Caco-2 (cell line): Measurements from ENCODE around the gene FOXO4. TPM values are rescaled to one million over a fixed set of nuclear protein-coding genes. Genes with fewer than 3 reads are reported as not detected.

Experiments
- BruUV-seq: library from RNA; stranded (reverse); fragments of 400-500 nt; replicated peaks from 2 replicates; lab custom pipeline; 2021; lab: Mats Ljungman, UMichigan
- CTCF ChIA-PET: fragments of 300-600 bp; sonication (Branson Sonifier 250); formaldehyde crosslinking; loops from one replicate; lab custom pipeline; 2022; ENCODE audit warnings: antibody characterized with exemption; lab: Charles Lee
- POLR2A ChIA-PET: fragments of 300-600 bp; sonication (Branson Sonifier 250); formaldehyde crosslinking; loops from one replicate; lab custom pipeline; 2022; ENCODE audit warnings: antibody characterized with exemption; lab: Charles Lee
- DNase-seq, 2 experiments: peaks; one replicate each; pipeline versions ENCODE4 v3.0.0 to v3.0.0-alpha.2; 2020 to 2022
- H3K27me3 ChIP-seq: replicated peaks from 2 replicates; pipeline ENCODE4 v1.6.0; 2011; ENCODE audit warnings: low read length; ENCODE audit not compliant: control insufficient read depth, insufficient read depth
- H3K36me3 ChIP-seq: 2 replicates; pipeline ENCODE4 v1.5.1; 2011; ENCODE audit warnings: low read length; ENCODE audit not compliant: control insufficient read depth, insufficient read depth
- H3K4me1 ChIP-seq: fragments of 250-450 bp; sonication (Bioruptor Pico); 2 replicates; pipeline ENCODE4 v1.5.1; 2020; ENCODE audit warnings: mild to moderate bottlenecking
- H3K4me3 ChIP-seq: 2 replicates; pipeline ENCODE4 v1.5.1; 2011; ENCODE audit warnings: low read depth, mild to moderate bottlenecking, control low read depth, low read length
- H3K9me3 ChIP-seq: fragments of 250-450 bp; sonication (Bioruptor Pico); 2 replicates; pipeline ENCODE4 v1.5.1; 2020; ENCODE audit warnings: mild to moderate bottlenecking, moderate library complexity
- H3K27ac Mint-ChIP-seq: one replicate; pipeline ENCODE4 v1.8.0; 2022; ENCODE audit warnings: mixed read lengths; ENCODE audit not compliant: unreplicated experiment
- H3K27me3 Mint-ChIP-seq: one replicate; pipeline ENCODE4 v1.8.0; 2022; ENCODE audit warnings: mixed read lengths; ENCODE audit not compliant: insufficient read depth, unreplicated experiment
- H3K36me3 Mint-ChIP-seq: one replicate; pipeline ENCODE4 v1.8.0; 2022; ENCODE audit warnings: mild to moderate bottlenecking, mixed read lengths; ENCODE audit not compliant: insufficient read depth, unreplicated experiment
- H3K4me1 Mint-ChIP-seq: one replicate; pipeline ENCODE4 v1.8.0; 2022; ENCODE audit warnings: low read depth, mixed read lengths; ENCODE audit not compliant: unreplicated experiment
- H3K4me3 Mint-ChIP-seq: one replicate; pipeline ENCODE4 v1.8.0; 2022; ENCODE audit warnings: mild to moderate bottlenecking, moderate library complexity, mixed read lengths; ENCODE audit not compliant: unreplicated experiment
- H3K9me3 Mint-ChIP-seq: one replicate; pipeline ENCODE4 v1.8.0; 2022; ENCODE audit warnings: mixed read lengths; ENCODE audit not compliant: unreplicated experiment
- intact Hi-C: fragments of 100-400 bp; cut with micrococcal nuclease; formaldehyde crosslinking; loops from one replicate; pipeline ENCODE4 v1.10.0; 2022; ENCODE audit not compliant: unreplicated experiment
- total RNA-seq: library from RNA; stranded (reverse); gene quantifications from 2 replicates; pipeline ENCODE4 v1.2.3, GENCODE V29; 2022
- TF ChIP-seq, protein P1 (sequence below), 2 experiments: fragments of 200-600 bp in 1 of 2; IDR thresholded peaks; 1 replicate in 1 of 2; 2 replicates in 1 of 2; pipeline versions ENCODE4 v1.5.1 to v1.8.0; 2011 to 2022; ENCODE audit warnings: antibody characterized with exemption in 1 of 2, control low read depth in 1 of 2, inconsistent platforms in 1 of 2, low read depth in 1 of 2, low read length in 1 of 2, mild to moderate bottlenecking in 1 of 2, moderate library complexity in 1 of 2; ENCODE audit not compliant: insufficient read depth in 1 of 2, severe bottlenecking in 1 of 2, unreplicated experiment in 1 of 2

FOXO4 gene
- total RNA-seq, 1 experiment from 2014 or later, result 17.4 TPM

DNA sequence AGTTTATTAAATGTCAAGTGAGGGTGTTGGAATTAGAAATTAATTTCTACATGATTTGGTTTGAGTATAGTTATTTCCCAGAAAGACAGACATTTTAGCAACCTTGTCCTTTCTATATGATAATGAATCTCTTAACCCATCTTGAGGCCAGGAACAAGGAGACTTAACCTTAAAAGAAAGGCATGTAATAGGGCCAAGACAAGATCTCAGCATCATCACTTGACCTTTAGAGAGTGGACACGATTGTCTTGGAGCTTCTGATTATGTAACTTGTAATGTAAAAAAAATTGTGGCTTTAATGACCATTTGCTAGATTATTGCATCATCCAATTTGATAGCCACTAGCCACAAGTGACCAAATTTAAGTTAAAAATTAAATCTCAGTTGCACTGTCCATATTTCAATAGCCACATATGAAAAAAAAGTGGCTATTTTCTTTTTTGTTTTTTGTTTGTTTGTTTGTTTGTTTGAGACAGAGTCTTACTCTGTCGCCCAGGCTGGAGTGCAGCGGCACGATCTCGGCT lies 13.5 kb upstream of the FOXO4 start:
- H3K27ac Mint-ChIP-seq, result no peak overlapping the region
- peaks cover 16% of the 10 kb centered on the region for H3K4me1 ChIP-seq
- ChIA-PET POLR2A (interaction anchor here (1.0 kb wide), 1 partner anchor 100 kb away, joined by 3 read pairs; no protein-coding TSS in a partner anchor), CTCF (no interaction called here)
- no peaks in the 10 kb centered on the region for H3K9me3 Mint-ChIP-seq
- H3K4me3 Mint-ChIP-seq, result no peak overlapping the region
- H3K4me3 ChIP-seq, result no peak overlapping the region
- H3K36me3 ChIP-seq, result no peaks in the 10 kb centered on the region
- DNase-seq, result no peak
- peaks cover 10% of the 10 kb centered on the region for H3K4me1 Mint-ChIP-seq
- H3K36me3 Mint-ChIP-seq, result no peaks in the 10 kb centered on the region
- no peaks in the 10 kb centered on the region for H3K27me3 ChIP-seq
- intact Hi-C loops, result no loop called here
- TF ChIP-seq, protein P1, sequence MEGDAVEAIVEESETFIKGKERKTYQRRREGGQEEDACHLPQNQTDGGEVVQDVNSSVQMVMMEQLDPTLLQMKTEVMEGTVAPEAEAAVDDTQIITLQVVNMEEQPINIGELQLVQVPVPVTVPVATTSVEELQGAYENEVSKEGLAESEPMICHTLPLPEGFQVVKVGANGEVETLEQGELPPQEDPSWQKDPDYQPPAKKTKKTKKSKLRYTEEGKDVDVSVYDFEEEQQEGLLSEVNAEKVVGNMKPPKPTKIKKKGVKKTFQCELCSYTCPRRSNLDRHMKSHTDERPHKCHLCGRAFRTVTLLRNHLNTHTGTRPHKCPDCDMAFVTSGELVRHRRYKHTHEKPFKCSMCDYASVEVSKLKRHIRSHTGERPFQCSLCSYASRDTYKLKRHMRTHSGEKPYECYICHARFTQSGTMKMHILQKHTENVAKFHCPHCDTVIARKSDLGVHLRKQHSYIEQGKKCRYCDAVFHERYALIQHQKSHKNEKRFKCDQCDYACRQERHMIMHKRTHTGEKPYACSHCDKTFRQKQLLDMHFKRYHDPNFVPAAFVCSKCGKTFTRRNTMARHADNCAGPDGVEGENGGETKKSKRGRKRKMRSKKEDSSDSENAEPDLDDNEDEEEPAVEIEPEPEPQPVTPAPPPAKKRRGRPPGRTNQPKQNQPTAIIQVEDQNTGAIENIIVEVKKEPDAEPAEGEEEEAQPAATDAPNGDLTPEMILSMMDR (IDR thresholded peaks at IDR 0.05; ENCODE audit: insufficient read depth in 1 of 2, low read depth in 1 of 2, low read length in 1 of 2, severe bottlenecking in 1 of 2, unreplicated experiment in 1 of 2), result no peak
- H3K27me3 Mint-ChIP-seq, result no peaks in the 10 kb centered on the region
- no peaks in the 10 kb centered on the region for H3K9me3 ChIP-seq
- no TSS peak for BruUV-seq

DNA sequence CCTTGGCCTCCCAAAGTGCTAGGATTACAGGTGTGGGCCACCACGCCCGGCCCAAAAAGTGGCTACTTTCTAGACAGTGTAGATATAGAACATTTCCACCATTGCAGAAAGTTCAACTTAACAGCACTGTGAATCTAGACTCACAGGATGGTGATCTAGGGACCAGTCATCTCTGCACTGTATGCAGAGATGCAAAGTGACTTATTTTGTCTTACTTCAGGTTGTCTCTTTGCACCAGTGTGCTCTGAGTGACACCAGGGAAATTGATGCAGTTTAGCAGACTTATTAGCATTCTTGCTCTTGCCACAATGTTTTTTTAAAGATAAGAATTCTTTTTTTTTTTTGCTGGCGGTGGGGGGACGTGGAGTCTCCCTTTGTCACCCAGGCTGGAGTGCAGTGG lies 12.8 kb upstream of the FOXO4 start:
- CTCF ChIA-PET, result no interaction called here

DNA sequence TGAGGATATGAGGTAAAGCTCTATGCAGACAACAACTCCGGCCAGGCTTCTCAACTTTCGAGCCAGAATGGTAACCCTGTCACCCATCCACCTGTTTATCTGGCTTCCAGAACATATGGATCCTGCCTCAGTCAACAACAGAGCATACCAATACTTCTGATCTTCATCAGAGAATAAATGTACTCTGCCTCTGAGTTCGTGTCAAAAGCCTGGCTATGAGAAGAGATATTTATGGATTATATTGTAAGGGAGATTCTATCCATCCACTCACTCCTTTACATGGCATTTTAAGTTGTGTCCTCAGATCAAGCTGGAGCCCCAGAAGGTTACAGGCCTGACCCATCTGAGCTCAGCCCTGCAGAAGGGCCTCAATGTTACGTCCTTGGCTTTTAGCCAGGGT lies 9.8 kb upstream of the FOXO4 start:
- ChIA-PET CTCF (no interaction called here), POLR2A (no interaction called here)
- DNase-seq, result no peak
- Mint-ChIP-seq H3K36me3 (no peaks in the 10 kb centered on the region), H3K9me3 (no peaks in the 10 kb centered on the region), H3K27ac (no peak overlapping the region), H3K4me1 (peaks cover 10% of the 10 kb centered on the region), H3K27me3 (no peaks in the 10 kb centered on the region), H3K4me3 (no peak overlapping the region)
- intact Hi-C loops, result no loop called here
- no peak overlapping the region for H3K4me3 ChIP-seq
- no TSS peak for BruUV-seq
- H3K36me3 ChIP-seq, result no peaks in the 10 kb centered on the region
- no peaks in the 10 kb centered on the region for H3K9me3 ChIP-seq
- no peaks in the 10 kb centered on the region for H3K27me3 ChIP-seq
- H3K4me1 ChIP-seq, result peaks cover 15% of the 10 kb centered on the region
- TF ChIP-seq, protein P1 (IDR thresholded peaks at IDR 0.05; ENCODE audit: insufficient read depth in 1 of 2, low read depth in 1 of 2, low read length in 1 of 2, severe bottlenecking in 1 of 2, unreplicated experiment in 1 of 2), result no peak

More for the DNA sequence above, 12.8 kb upstream of the FOXO4 start:
- POLR2A ChIA-PET, result no interaction called here
- H3K27ac Mint-ChIP-seq, result no peak overlapping the region
- intact Hi-C loops, result no loop called here
- no peaks in the 10 kb centered on the region for H3K27me3 Mint-ChIP-seq
- H3K9me3 Mint-ChIP-seq, result no peaks in the 10 kb centered on the region
- H3K4me3 Mint-ChIP-seq, result no peak overlapping the region
- peaks cover 16% of the 10 kb centered on the region for H3K4me1 ChIP-seq
- DNase-seq, result no peak
- H3K36me3 Mint-ChIP-seq, result no peaks in the 10 kb centered on the region
- BruUV-seq, result no TSS peak
- no peaks in the 10 kb centered on the region for H3K9me3 ChIP-seq
- no peaks in the 10 kb centered on the region for H3K27me3 ChIP-seq
- TF ChIP-seq, protein P1 (IDR thresholded peaks at IDR 0.05; ENCODE audit: insufficient read depth in 1 of 2, low read depth in 1 of 2, low read length in 1 of 2, severe bottlenecking in 1 of 2, unreplicated experiment in 1 of 2), result no peak
- H3K36me3 ChIP-seq, result no peaks in the 10 kb centered on the region
- no peak overlapping the region for H3K4me3 ChIP-seq
- H3K4me1 Mint-ChIP-seq, result peaks cover 10% of the 10 kb centered on the region
